ENCODE measurements around the gene SKI. TPM values are rescaled to one million over a fixed set of nuclear protein-coding genes. Genes with fewer than 3 reads are reported as not detected.

Gene SKI
- total and polyA plus RNA-seq, 2 of the 4 experiments (the other 2 are of a cell fraction), result 2.3 to 20.1 TPM

DNA sequence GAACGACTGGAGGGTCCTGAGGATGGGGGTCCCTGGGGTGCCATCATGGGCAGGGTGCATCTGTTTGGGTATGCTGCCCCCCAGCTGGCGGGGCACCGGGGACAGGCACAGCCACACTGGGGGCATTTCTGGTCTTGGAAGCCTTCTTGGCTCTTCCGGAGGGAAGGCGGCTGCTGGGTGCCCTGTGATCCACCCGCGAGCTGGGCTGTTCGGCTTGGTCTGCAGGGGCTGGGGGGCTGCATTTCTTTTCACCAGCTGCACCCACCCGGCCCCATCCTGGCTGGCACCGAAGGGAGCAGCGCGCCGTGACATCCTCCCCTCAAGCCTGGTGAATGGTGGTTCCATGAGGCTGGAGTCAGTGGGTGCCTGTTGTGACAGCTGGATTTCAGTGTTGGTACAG is 45.7 kb upstream of the SKI start:
- H4K5ac ChIP-seq (ENCODE audit: low read depth, low read length), result no peak overlapping the region
- H3K9me3 ChIP-seq (ENCODE audit: control insufficient read depth, insufficient read depth, low read length), result no peaks in the 10 kb centered on the region
- no peak overlapping the region for H4K91ac ChIP-seq (ENCODE audit: insufficient read depth, low read depth, low read length)
- TF ChIP-seq MXI1 (IDR thresholded peaks at IDR 0.05; ENCODE audit: borderline replicate concordance, low read depth, low read length), result no peak
- no peak for TF ChIP-seq RAD21 (IDR thresholded peaks at IDR 0.05; ENCODE audit: low read length)
- no peak for TF ChIP-seq MAZ (IDR thresholded peaks at IDR 0.05; ENCODE audit: borderline replicate concordance, low read depth, low read length)
- no peak for TF ChIP-seq POLR2A (IDR thresholded peaks at IDR 0.05; ENCODE audit: low read depth, low read length)
- TF ChIP-seq MAFK (IDR thresholded peaks at IDR 0.05; ENCODE audit: low read depth, low read length), result no peak
- TF ChIP-seq, protein P1, sequence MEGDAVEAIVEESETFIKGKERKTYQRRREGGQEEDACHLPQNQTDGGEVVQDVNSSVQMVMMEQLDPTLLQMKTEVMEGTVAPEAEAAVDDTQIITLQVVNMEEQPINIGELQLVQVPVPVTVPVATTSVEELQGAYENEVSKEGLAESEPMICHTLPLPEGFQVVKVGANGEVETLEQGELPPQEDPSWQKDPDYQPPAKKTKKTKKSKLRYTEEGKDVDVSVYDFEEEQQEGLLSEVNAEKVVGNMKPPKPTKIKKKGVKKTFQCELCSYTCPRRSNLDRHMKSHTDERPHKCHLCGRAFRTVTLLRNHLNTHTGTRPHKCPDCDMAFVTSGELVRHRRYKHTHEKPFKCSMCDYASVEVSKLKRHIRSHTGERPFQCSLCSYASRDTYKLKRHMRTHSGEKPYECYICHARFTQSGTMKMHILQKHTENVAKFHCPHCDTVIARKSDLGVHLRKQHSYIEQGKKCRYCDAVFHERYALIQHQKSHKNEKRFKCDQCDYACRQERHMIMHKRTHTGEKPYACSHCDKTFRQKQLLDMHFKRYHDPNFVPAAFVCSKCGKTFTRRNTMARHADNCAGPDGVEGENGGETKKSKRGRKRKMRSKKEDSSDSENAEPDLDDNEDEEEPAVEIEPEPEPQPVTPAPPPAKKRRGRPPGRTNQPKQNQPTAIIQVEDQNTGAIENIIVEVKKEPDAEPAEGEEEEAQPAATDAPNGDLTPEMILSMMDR (conservative IDR thresholded peaks at IDR 0.05; ENCODE audit: low read depth, low read length), result no peak
- no peak overlapping the region for H3K56ac ChIP-seq (ENCODE audit: extremely low read depth, insufficient read depth, low read length)
- H2AFZ ChIP-seq (replicated peaks; ENCODE audit: low read length, poor library complexity), result no peak overlapping the region
- H3K4me3 ChIP-seq (ENCODE audit: insufficient read depth, low read depth, low read length), result no peak overlapping the region
- no peaks in the 10 kb centered on the region for H3K4me1 ChIP-seq (ENCODE audit: control insufficient read depth, insufficient read depth, low read length)
- dilution Hi-C loops (cut with HindIII; ENCODE audit: low sequenced_read_pairs, unreplicated experiment), result no loop called here
- H2AK5ac ChIP-seq (ENCODE audit: low read depth, low read length), result no peak overlapping the region
- ChIA-PET CTCF (interaction anchor here (1.4 kb wide), 1 partner anchor 8 kb away, joined by 5 read pairs; no protein-coding TSS in a partner anchor), POLR2A (ENCODE audit: unreplicated experiment) (no interaction called here)
- no peak overlapping the region for H2BK20ac ChIP-seq (ENCODE audit: low read depth, low read length)
- in situ Hi-C loops (cut with MboI; ENCODE audit: low sequenced_read_pairs), result loop anchor here (25.0 kb wide), 1 partner anchor 355 kb away; the partner anchor contains the start of genes HES5 and PANK4
- 94% methylated on average over 9 of the region's 13 CpGs; no CpG with 5 or more reads in 1 of the 2 experiments for WGBS, 2 experiments (ENCODE audit: extremely low coverage in 2 of 2, insufficient read length in 1 of 2)
- H4K20me1 ChIP-seq (ENCODE audit: insufficient read depth, low read length), result no peaks in the 10 kb centered on the region
- no peak overlapping the region for H2BK15ac ChIP-seq (ENCODE audit: low read depth, low read length)
- no peak overlapping the region for H2AK9ac ChIP-seq (replicated peaks; ENCODE audit: low read depth, low read length, poor library complexity)
- no peak overlapping the region for H3K4me2 ChIP-seq (ENCODE audit: low read depth, low read length)
- H3K27me3 ChIP-seq (ENCODE audit: control insufficient read depth, insufficient read depth, low read length), result no peaks in the 10 kb centered on the region
- no peak overlapping the region for H3K4ac ChIP-seq (ENCODE audit: low read depth, low read length)
- H2BK120ac ChIP-seq (ENCODE audit: low read depth, low read length), result no peak overlapping the region
- H3K18ac ChIP-seq (ENCODE audit: low read depth, low read length), result no peak overlapping the region
- peaks cover 9% of the 10 kb centered on the region; the same call in 1 of the 2 replicates for H3K36me3 ChIP-seq (ENCODE audit: control insufficient read depth, insufficient read depth, low read length)
- H3K79me1 ChIP-seq (ENCODE audit: low read depth in 1 of 2, low read length in 2 of 2), result no peaks in the 10 kb centered on the region; a peak in 1 of 4 replicates
- DNase-seq (no peak), ATAC-seq (ENCODE audit: low read depth) (no peak)
- no peaks in the 10 kb centered on the region for H3K9me1 ChIP-seq (ENCODE audit: insufficient read depth, low read length)
- no peak overlapping the region for H3K14ac ChIP-seq (replicated peaks; ENCODE audit: low read depth, low read length)
- no peak overlapping the region for H3K9ac ChIP-seq (ENCODE audit: low read depth, low read length)
- H3K27ac ChIP-seq (ENCODE audit: insufficient read depth, low read length), result no peak overlapping the region
- no peak overlapping the region for H2BK5ac ChIP-seq (ENCODE audit: low read depth, low read length, poor library complexity, severe bottlenecking)
- no peak overlapping the region for H3K23ac ChIP-seq (ENCODE audit: low read depth, low read length)
- intact Hi-C loops (cut with micrococcal nuclease), result no loop called here
- H4K8ac ChIP-seq (ENCODE audit: low read depth in 2 of 2, low read length in 2 of 2), result no peak overlapping the region
- no TSS peak for BruUV-seq (replicated peaks)
